Aorta (tissue), 5 donors: Measurements from ENCODE around the gene PDGFD. TPM values are rescaled to one million over a fixed set of nuclear protein-coding genes. Genes with fewer than 3 reads are reported as not detected.

Source experiments
- ATAC-seq: fragments of 200-7000 bp; cut with Tn5 transposase; one replicate; pipeline ENCODE4 v1.9.1; 2022; ENCODE audit warnings: moderate library complexity; ENCODE audit not compliant: low FRiP score
- DNase-seq, 2 donors: peaks; one replicate each; pipeline ENCODE4 v3.0.0-alpha.2; 2020
- H3K27ac ChIP-seq, 2 donors: one replicate each; pipeline ENCODE4 v1.5.1; 2013; ENCODE audit warnings: low read length in 2 of 2, mild to moderate bottlenecking in 2 of 2, moderate library complexity in 2 of 2, control low read depth in 1 of 2, inconsistent platforms in 1 of 2, low read depth in 1 of 2
- H3K27me3 ChIP-seq, 2 donors: one replicate each; pipeline ENCODE4 v1.6.1; 2013; ENCODE audit warnings: control low read depth in 1 of 2, low read length in 1 of 2, mild to moderate bottlenecking in 1 of 2, moderate library complexity in 1 of 2; ENCODE audit not compliant: insufficient read depth in 2 of 2, control insufficient read depth in 1 of 2
- H3K36me3 ChIP-seq, 2 donors: one replicate each; pipeline ENCODE4 v1.6.1; 2013; ENCODE audit warnings: control low read depth in 1 of 2, low read length in 1 of 2, mild to moderate bottlenecking in 1 of 2; ENCODE audit not compliant: insufficient read depth in 2 of 2, control insufficient read depth in 1 of 2
- H3K4me1 ChIP-seq, 2 donors: one replicate each; pipeline ENCODE4 v1.6.1; 2013; ENCODE audit warnings: low read length in 2 of 2, control low read depth in 1 of 2, mild to moderate bottlenecking in 1 of 2, moderate library complexity in 1 of 2; ENCODE audit not compliant: insufficient read depth in 2 of 2, control insufficient read depth in 1 of 2
- H3K4me3 ChIP-seq, 2 donors: one replicate each; pipeline ENCODE4 v1.5.1; 2013; ENCODE audit warnings: low read length in 2 of 2, control low read depth in 1 of 2, mild to moderate bottlenecking in 1 of 2
- H3K9me3 ChIP-seq: one replicate; pipeline ENCODE4 v1.6.1; 2013; ENCODE audit warnings: mild to moderate bottlenecking, low read length; ENCODE audit not compliant: control insufficient read depth
- WGBS, 2 donors: extraction: QIAGEN DNeasy Blood & Tissue Kit; methylation state at CpG; one replicate each; pipeline ENCODE4 v1.1.7; 2013; 5-methylcytosine and 5-hydroxymethylcytosine counted together
- intact Hi-C, 2 donors: fragments of 100-400 bp; cut with DNase I; formaldehyde crosslinking; loops; one replicate each; pipeline versions ENCODE4 v1.14.2 to v1.15.0; 2022
- polyA plus RNA-seq, 2 donors: library from polyadenylated mRNA; stranded (reverse); fragments of 200-250 nt; gene quantifications; one replicate each; pipeline ENCODE4 v1.2.3, GENCODE V29; 2013
- total RNA-seq, 2 donors: library from RNA; stranded (reverse); fragmentation: NEBNext Ultra II Directional; extraction: Animal tissue kit (Norgen Biotek cat#: 25700); gene quantifications; one replicate each; pipeline ENCODE4 v1.2.1, GENCODE V29; 2021
- donor health status: healthy with polysubstance abuse.
- donor health status: Bipolar disorder and iron deficiency.
- donor health status: DM: no; HTN: no; CAD: no.
- donor health status: DM: no; HTN: no; CAD: no.
- donor health status: DM: yes; HTN: yes; CAD: no.

The PDGFD gene
- total and polyA plus RNA-seq, 4 donors, result 47.7 to 115 (median 66.5) TPM

- Histone ChIP-seq H3K36me3 (no peaks in the 10 kb centered on the region), H3K27me3 (no peaks in the 10 kb centered on the region), H3K4me1 (peaks cover 0 to 2% of the 10 kb centered on the region in 2 donors), H3K27ac (no peak overlapping the region), H3K4me3 (no peak overlapping the region), H3K9me3 (no peaks in the 10 kb centered on the region)
- ATAC-seq, result no peak
- WGBS, 2 donors, result 94 to 97% methylated on average over 3 of the region's 3 CpGs
- intact Hi-C loops, result no loop called here
- no peak for DNase-seq
These were observed 301.2 kb downstream of the PDGFD start for GRCh38 chr11:103862802-103863174.

- intact Hi-C loops, result no loop called here
- ATAC-seq (no peak), DNase-seq (no peak)
- Histone ChIP-seq H3K9me3 (no peaks in the 10 kb centered on the region), H3K36me3 (no peaks in the 10 kb centered on the region), H3K27ac (no peak overlapping the region), H3K4me1 (peaks cover 0 to 2% of the 10 kb centered on the region in 2 donors), H3K4me3 (no peak overlapping the region), H3K27me3 (no peaks in the 10 kb centered on the region)
- WGBS, 2 donors, result 82 to 87% methylated on average over 9 of the region's 9 CpGs
These were observed 301.7 kb downstream of the PDGFD start for GRCh38 chr11:103862094-103862801.

Other genes with a start within 250 kb of the PDGFD start
- not detected for gene DDI1, start 127.5 kb downstream of the PDGFD start, total RNA-seq
- not detected for gene DDI1, start 127.5 kb downstream of the PDGFD start, polyA plus RNA-seq